Measurements from ENCODE around the gene GTF2IRD1. TPM values are rescaled to one million over a fixed set of nuclear protein-coding genes. Genes with fewer than 3 reads are reported as not detected.
"Not testable (repeated sequence)": the region's sequence is repeated elsewhere in the genome, so short reads cannot be mapped to it uniquely, and the experiment has no call there.

GTF2IRD1 gene
- total and polyA plus RNA-seq, 8 donors = 7.1 to 15.9 (median 9.9) TPM

- H3K4me1 ChIP-seq = no peaks in the 10 kb centered on the region
- DNase-seq (no peak), FAIRE-seq (no peak), ATAC-seq (no peak)
- intact Hi-C loops (cut with DNase I) = no loop called here
- no peaks in the 10 kb centered on the region for H3K27me3 ChIP-seq
- H3K4me3 ChIP-seq = no peak overlapping the region
- TF ChIP-seq, protein P1, sequence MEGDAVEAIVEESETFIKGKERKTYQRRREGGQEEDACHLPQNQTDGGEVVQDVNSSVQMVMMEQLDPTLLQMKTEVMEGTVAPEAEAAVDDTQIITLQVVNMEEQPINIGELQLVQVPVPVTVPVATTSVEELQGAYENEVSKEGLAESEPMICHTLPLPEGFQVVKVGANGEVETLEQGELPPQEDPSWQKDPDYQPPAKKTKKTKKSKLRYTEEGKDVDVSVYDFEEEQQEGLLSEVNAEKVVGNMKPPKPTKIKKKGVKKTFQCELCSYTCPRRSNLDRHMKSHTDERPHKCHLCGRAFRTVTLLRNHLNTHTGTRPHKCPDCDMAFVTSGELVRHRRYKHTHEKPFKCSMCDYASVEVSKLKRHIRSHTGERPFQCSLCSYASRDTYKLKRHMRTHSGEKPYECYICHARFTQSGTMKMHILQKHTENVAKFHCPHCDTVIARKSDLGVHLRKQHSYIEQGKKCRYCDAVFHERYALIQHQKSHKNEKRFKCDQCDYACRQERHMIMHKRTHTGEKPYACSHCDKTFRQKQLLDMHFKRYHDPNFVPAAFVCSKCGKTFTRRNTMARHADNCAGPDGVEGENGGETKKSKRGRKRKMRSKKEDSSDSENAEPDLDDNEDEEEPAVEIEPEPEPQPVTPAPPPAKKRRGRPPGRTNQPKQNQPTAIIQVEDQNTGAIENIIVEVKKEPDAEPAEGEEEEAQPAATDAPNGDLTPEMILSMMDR (IDR thresholded peaks at IDR 0.05) = no peak
- H3K36me3 ChIP-seq = no peaks in the 10 kb centered on the region
- H3K9me3 ChIP-seq = no peaks in the 10 kb centered on the region
- H3K27ac ChIP-seq = no peak overlapping the region
- WGBS, 2 donors = 96 to 97% methylated on average over 6 of the region's 6 CpGs
Observed at GRCh38 chr7:74493295-74493694, 39.6 kb downstream of the GTF2IRD1 start.

GRCh38 chr7:74494076-74494548 is 40.4 kb downstream of the GTF2IRD1 start:
- ATAC-seq (no peak), FAIRE-seq (no peak), DNase-seq (no peak)
- TF ChIP-seq, protein P1 (IDR thresholded peaks at IDR 0.05) = no peak
- Histone ChIP-seq H3K4me3 (no peak overlapping the region), H3K9me3 (no peaks in the 10 kb centered on the region), H3K27me3 (no peaks in the 10 kb centered on the region), H3K4me1 (no peaks in the 10 kb centered on the region), H3K27ac (no peak overlapping the region), H3K36me3 (no peaks in the 10 kb centered on the region)
- intact Hi-C loops (cut with DNase I) = no loop called here
- 91 to 92% methylated on average over 14 of the region's 14 CpGs for WGBS, 2 donors

- no peaks in the 10 kb centered on the region for H3K9me3 ChIP-seq
- intact Hi-C loops (cut with DNase I) = no loop called here
- TF ChIP-seq, protein P1 (IDR thresholded peaks at IDR 0.05) = no peak
- FAIRE-seq = no peak
- ATAC-seq = no peak
- no peaks in the 10 kb centered on the region for H3K36me3 ChIP-seq
- H3K4me3 ChIP-seq = no peak overlapping the region
- H3K27ac ChIP-seq = no peak overlapping the region
- 84 to 87% methylated on average over 19 of the region's 19 CpGs for WGBS, 2 donors
- DNase-seq = no peak
- no peaks in the 10 kb centered on the region for H3K27me3 ChIP-seq
- H3K4me1 ChIP-seq = no peaks in the 10 kb centered on the region
Observed at GRCh38 chr7:74495112-74496086, 41.7 kb downstream of the GTF2IRD1 start.

DNA sequence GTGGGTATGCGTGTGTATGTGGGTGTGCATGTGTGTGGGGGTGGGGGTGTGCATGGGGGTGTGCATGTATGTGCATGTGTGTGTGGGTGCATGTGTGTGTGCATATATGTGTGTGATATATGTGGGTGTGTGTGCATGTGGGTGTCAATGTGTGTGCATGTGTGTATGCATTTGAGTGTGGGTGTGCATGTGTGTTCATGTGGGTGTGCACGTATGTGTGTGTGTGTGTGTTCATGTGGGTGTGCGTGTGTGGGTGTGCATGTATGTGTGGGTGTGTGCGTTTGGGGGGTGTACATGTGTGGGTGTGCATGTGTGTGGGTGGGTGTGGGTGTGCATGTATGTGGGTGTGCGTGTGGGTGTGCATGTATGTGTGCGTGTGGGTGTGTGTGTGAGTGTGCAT is 42.6 kb downstream of the GTF2IRD1 start:
- H3K9me3 ChIP-seq = no peaks in the 10 kb centered on the region
- H3K27ac ChIP-seq = no peak overlapping the region
- 84 to 90% methylated on average over 6 of the region's 6 CpGs for WGBS, 2 donors
- DNase-seq (no peak), FAIRE-seq (no peak), ATAC-seq (no peak)
- no peaks in the 10 kb centered on the region for H3K27me3 ChIP-seq
- TF ChIP-seq, protein P1 (IDR thresholded peaks at IDR 0.05) = no peak
- intact Hi-C loops (cut with DNase I) = no loop called here
- H3K4me3 ChIP-seq = no peak overlapping the region
- no peaks in the 10 kb centered on the region for H3K36me3 ChIP-seq
- H3K4me1 ChIP-seq = peaks cover 0 to 7% (median 3%) of the 10 kb centered on the region in 3 donors

- ATAC-seq; FAIRE-seq; H3K27me3 ChIP-seq; DNase-seq; intact Hi-C loops (cut with DNase I); H3K9me3 ChIP-seq; H3K36me3 ChIP-seq; H3K4me3 ChIP-seq; H3K27ac ChIP-seq: not testable (repeated sequence)
- peaks cover 3 to 11% (median 6%) of the 10 kb centered on the region in 3 donors for H3K4me1 ChIP-seq
- WGBS, 2 donors = 87 to 98% methylated on average over 3 of the region's 3 CpGs
Observed at GRCh38 chr7:74496773-74497172, 43.1 kb downstream of the GTF2IRD1 start.
